WTC11 (cell line): Measurements from ENCODE around the gene PLXNA2. TPM values are rescaled to one million over a fixed set of nuclear protein-coding genes. Genes with fewer than 3 reads are reported as not detected.

Experiments
- ATAC-seq: fragments of 200-7000 bp; cut with Tn5 transposase; 2 replicates; pipeline ENCODE4 v1.10.0; 2021; ENCODE audit warnings: mild to moderate bottlenecking, moderate library complexity
- CTCF ChIA-PET: fragments of 300-600 bp; sonication (Branson Sonifier 250); formaldehyde crosslinking; loops from one replicate; lab custom pipeline; 2021; ENCODE audit warnings: antibody characterized with exemption; lab: Charles Lee
- POLR2A ChIA-PET: fragments of 350-600 bp; sonication (Branson Sonifier 250); formaldehyde crosslinking; loops from one replicate; lab custom pipeline; 2021; ENCODE audit warnings: antibody characterized with exemption; lab: Charles Lee
- DNase-seq: peaks from one replicate; pipeline ENCODE4 v3.0.0; 2021; ENCODE audit warnings: low spot score
- H3K27ac Mint-ChIP-seq: 2 replicates; pipeline ENCODE4 v1.8.0; 2021; ENCODE audit warnings: mixed read lengths
- H3K27me3 Mint-ChIP-seq: 2 replicates; pipeline ENCODE4 v1.8.0; 2021; ENCODE audit warnings: low read depth, mild to moderate bottlenecking, moderate library complexity, mixed read lengths
- H3K36me3 Mint-ChIP-seq: 2 replicates; pipeline ENCODE4 v1.8.0; 2021; ENCODE audit warnings: mixed read lengths
- H3K4me1 Mint-ChIP-seq: 2 replicates; pipeline ENCODE4 v1.8.0; 2022; ENCODE audit warnings: mixed read lengths
- H3K4me3 Mint-ChIP-seq: 2 replicates; pipeline ENCODE4 v1.8.0; 2021; ENCODE audit warnings: mild to moderate bottlenecking, moderate library complexity, mixed read lengths
- H3K9me3 Mint-ChIP-seq: 2 replicates; pipeline ENCODE4 v1.8.0; 2021; ENCODE audit warnings: mixed read lengths
- CREM ChIP-seq: sonication (generic); formaldehyde crosslinking; IDR thresholded peaks from 2 replicates; pipeline ENCODE4 v1.8.1; 2022; ENCODE audit warnings: mild to moderate bottlenecking, missing genetic modification reagents, moderate library complexity
- E2F4 ChIP-seq: sonication (generic); formaldehyde crosslinking; IDR thresholded peaks from 2 replicates; pipeline ENCODE4 v1.8.1; 2022; ENCODE audit warnings: low read depth, mild to moderate bottlenecking, moderate library complexity, missing genetic modification reagents, borderline replicate concordance
- MXD4 ChIP-seq: fragments of 250-450 bp; sonication (Bioruptor Pico); IDR thresholded peaks from 2 replicates; pipeline ENCODE4 v1.8.0; 2021; ENCODE audit warnings: mild to moderate bottlenecking, moderate library complexity, borderline replicate concordance
- MYBL2 ChIP-seq: sonication (generic); formaldehyde crosslinking; IDR thresholded peaks from 2 replicates; pipeline ENCODE4 v1.8.1; 2023; ENCODE audit warnings: mild to moderate bottlenecking, moderate library complexity, missing genetic modification reagents
- NFE2L1 ChIP-seq: sonication (generic); formaldehyde crosslinking; IDR thresholded peaks from 2 replicates; pipeline ENCODE4 v1.8.1; 2023; ENCODE audit warnings: missing genetic modification reagents
- NR1H2 ChIP-seq: sonication (generic); formaldehyde crosslinking; IDR thresholded peaks from 2 replicates; pipeline ENCODE4 v1.9.0; 2021; ENCODE audit warnings: mild to moderate bottlenecking, moderate library complexity, missing genetic modification reagents
- NR3C1 ChIP-seq: sonication (generic); formaldehyde crosslinking; conservative IDR thresholded peaks from 2 replicates; pipeline ENCODE4 v1.8.1; 2023; ENCODE audit warnings: low read depth, mild to moderate bottlenecking, missing genetic modification reagents
- PRDM15 ChIP-seq: sonication (generic); formaldehyde crosslinking; IDR thresholded peaks from 2 replicates; pipeline ENCODE4 v1.8.0; 2022; ENCODE audit warnings: missing genetic modification reagents
- SP1 ChIP-seq: sonication (generic); formaldehyde crosslinking; conservative IDR thresholded peaks from 2 replicates; pipeline ENCODE4 v1.8.1; 2022; ENCODE audit warnings: missing genetic modification reagents
- TCF7 ChIP-seq: sonication (generic); formaldehyde crosslinking; IDR thresholded peaks from 2 replicates; pipeline ENCODE4 v1.8.0; 2022; ENCODE audit warnings: mild to moderate bottlenecking, low read depth, missing genetic modification reagents, moderate library complexity
- TP53 ChIP-seq: sonication (generic); formaldehyde crosslinking; IDR thresholded peaks from 2 replicates; pipeline ENCODE4 v1.8.1; 2023; ENCODE audit warnings: mild to moderate bottlenecking, missing genetic modification reagents
- ZMAT4 ChIP-seq: fragments of 250-450 bp; sonication (Bioruptor Pico); IDR thresholded peaks from 2 replicates; pipeline ENCODE4 v1.9.0; 2021; ENCODE audit warnings: mild to moderate bottlenecking
- ZNF121 ChIP-seq: sonication (generic); formaldehyde crosslinking; IDR thresholded peaks from 2 replicates; pipeline ENCODE4 v1.8.0; 2023; ENCODE audit warnings: missing genetic modification reagents
- ZNF263 ChIP-seq: sonication (generic); formaldehyde crosslinking; IDR thresholded peaks from 2 replicates; pipeline ENCODE4 v1.8.1; 2022; ENCODE audit warnings: low read depth, mild to moderate bottlenecking, moderate library complexity, missing genetic modification reagents
- ZNF317 ChIP-seq: sonication (generic); formaldehyde crosslinking; IDR thresholded peaks from 2 replicates; pipeline ENCODE4 v1.8.1; 2023; ENCODE audit warnings: low read depth, mild to moderate bottlenecking, moderate library complexity, missing genetic modification reagents, borderline replicate concordance
- ZNF396 ChIP-seq: fragments of 250-450 bp; sonication (Bioruptor Pico); IDR thresholded peaks from 2 replicates; pipeline ENCODE4 v1.8.0; 2021; ENCODE audit warnings: mild to moderate bottlenecking, moderate library complexity, borderline replicate concordance
- ZNF512 ChIP-seq: sonication (generic); formaldehyde crosslinking; IDR thresholded peaks from 2 replicates; pipeline ENCODE4 v1.8.1; 2022; ENCODE audit warnings: missing genetic modification reagents, borderline replicate concordance
- ZNF532 ChIP-seq: fragments of 250-450 bp; sonication (Bioruptor Pico); IDR thresholded peaks from 2 replicates; pipeline ENCODE4 v1.9.0; 2021; ENCODE audit warnings: mild to moderate bottlenecking, borderline replicate concordance
- total RNA-seq: library from RNA; stranded (reverse); gene quantifications from 3 replicates; pipeline ENCODE4 v1.2.3, GENCODE V29; 2021
- TF ChIP-seq, protein P1 (sequence below): sonication (generic); formaldehyde crosslinking; IDR thresholded peaks from 2 replicates; pipeline ENCODE4 v1.8.0; 2023; ENCODE audit warnings: mild to moderate bottlenecking, missing genetic modification reagents
- TF ChIP-seq, protein P2 (sequence below): sonication (generic); formaldehyde crosslinking; IDR thresholded peaks from 2 replicates; pipeline ENCODE4 v1.8.1; 2023; ENCODE audit warnings: mild to moderate bottlenecking, moderate library complexity, missing genetic modification reagents

Gene PLXNA2
- total RNA-seq, 1 experiment from 2014 or later, result 4.2 TPM

DNA sequence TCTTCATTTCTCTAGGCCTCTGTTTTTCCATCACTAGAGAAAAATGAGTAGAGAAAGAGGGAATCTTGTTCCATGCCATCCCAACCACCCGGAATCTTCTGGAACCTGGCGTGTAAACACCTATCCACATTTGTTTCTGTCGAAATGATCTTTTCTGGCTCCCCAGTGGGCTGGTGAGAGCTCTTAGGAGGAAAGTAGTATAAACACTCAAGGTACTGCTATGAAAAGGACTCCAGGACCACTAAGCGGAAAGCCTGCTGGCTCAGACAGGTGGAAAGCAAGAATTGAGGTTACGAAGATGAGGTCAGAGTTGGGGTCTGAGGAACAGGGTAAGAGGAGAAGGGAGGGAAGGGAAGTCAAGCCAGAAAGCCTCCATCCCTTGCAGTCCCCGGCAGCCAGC, 90.8 kb downstream of the PLXNA2 start:
- no peak overlapping the region for H3K4me3 Mint-ChIP-seq
- H3K27me3 Mint-ChIP-seq, result no peaks in the 10 kb centered on the region
- no peaks in the 10 kb centered on the region for H3K9me3 Mint-ChIP-seq
- POLR2A ChIA-PET, result no interaction called here
- H3K4me1 Mint-ChIP-seq, result peaks cover 11% of the 10 kb centered on the region
- DNase-seq (no peak), ATAC-seq (no peak)
- H3K36me3 Mint-ChIP-seq, result no peaks in the 10 kb centered on the region
- TF ChIP-seq ZNF512 (CRISPR knock-in tag), result no peak
- TF ChIP-seq TCF7 (CRISPR knock-in tag), result no peak
- TF ChIP-seq ZNF532, result no peak
- no peak for TF ChIP-seq CREM (CRISPR knock-in tag)
- TF ChIP-seq, protein P1, sequence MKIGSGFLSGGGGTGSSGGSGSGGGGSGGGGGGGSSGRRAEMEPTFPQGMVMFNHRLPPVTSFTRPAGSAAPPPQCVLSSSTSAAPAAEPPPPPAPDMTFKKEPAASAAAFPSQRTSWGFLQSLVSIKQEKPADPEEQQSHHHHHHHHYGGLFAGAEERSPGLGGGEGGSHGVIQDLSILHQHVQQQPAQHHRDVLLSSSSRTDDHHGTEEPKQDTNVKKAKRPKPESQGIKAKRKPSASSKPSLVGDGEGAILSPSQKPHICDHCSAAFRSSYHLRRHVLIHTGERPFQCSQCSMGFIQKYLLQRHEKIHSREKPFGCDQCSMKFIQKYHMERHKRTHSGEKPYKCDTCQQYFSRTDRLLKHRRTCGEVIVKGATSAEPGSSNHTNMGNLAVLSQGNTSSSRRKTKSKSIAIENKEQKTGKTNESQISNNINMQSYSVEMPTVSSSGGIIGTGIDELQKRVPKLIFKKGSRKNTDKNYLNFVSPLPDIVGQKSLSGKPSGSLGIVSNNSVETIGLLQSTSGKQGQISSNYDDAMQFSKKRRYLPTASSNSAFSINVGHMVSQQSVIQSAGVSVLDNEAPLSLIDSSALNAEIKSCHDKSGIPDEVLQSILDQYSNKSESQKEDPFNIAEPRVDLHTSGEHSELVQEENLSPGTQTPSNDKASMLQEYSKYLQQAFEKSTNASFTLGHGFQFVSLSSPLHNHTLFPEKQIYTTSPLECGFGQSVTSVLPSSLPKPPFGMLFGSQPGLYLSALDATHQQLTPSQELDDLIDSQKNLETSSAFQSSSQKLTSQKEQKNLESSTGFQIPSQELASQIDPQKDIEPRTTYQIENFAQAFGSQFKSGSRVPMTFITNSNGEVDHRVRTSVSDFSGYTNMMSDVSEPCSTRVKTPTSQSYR (CRISPR knock-in tag), result no peak
- no peak for TF ChIP-seq SP1 (CRISPR knock-in tag)
- TF ChIP-seq, protein P2, sequence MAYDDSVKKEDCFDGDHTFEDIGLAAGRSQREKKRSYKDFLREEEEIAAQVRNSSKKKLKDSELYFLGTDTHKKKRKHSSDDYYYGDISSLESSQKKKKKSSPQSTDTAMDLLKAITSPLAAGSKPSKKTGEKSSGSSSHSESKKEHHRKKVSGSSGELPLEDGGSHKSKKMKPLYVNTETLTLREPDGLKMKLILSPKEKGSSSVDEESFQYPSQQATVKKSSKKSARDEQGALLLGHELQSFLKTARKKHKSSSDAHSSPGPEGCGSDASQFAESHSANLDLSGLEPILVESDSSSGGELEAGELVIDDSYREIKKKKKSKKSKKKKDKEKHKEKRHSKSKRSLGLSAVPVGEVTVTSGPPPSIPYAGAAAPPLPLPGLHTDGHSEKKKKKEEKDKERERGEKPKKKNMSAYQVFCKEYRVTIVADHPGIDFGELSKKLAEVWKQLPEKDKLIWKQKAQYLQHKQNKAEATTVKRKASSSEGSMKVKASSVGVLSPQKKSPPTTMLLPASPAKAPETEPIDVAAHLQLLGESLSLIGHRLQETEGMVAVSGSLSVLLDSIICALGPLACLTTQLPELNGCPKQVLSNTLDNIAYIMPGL, result no peak
- TF ChIP-seq ZNF396 (CRISPR knock-in tag), result no peak
- no peak for TF ChIP-seq NR3C1 (CRISPR knock-in tag)
- no peak for TF ChIP-seq ZNF121 (CRISPR knock-in tag)
- no peak for TF ChIP-seq NFE2L1 (CRISPR knock-in tag)
- no peak for TF ChIP-seq TP53 (CRISPR knock-in tag)
- TF ChIP-seq ZMAT4 (CRISPR knock-in tag), result no peak
- TF ChIP-seq E2F4, result no peak
- TF ChIP-seq MXD4 (CRISPR knock-in tag), result no peak
- TF ChIP-seq NR1H2 (CRISPR knock-in tag), result no peak
- no peak for TF ChIP-seq ZNF317 (CRISPR knock-in tag)
- no peak for TF ChIP-seq MYBL2
- TF ChIP-seq ZNF263 (CRISPR knock-in tag), result no peak
- TF ChIP-seq PRDM15 (CRISPR knock-in tag), result no peak
- CTCF ChIA-PET, result no interaction called here
- no peak overlapping the region for H3K27ac Mint-ChIP-seq
